GM21737 (cell line): ENCODE results near the gene STMN3.

Experiments
- ATAC-seq: cut with Tn5 transposase; IDR thresholded peaks from one replicate; pipeline ENCODE4 v1.9.1; 2021; ENCODE audit warnings: mild to moderate bottlenecking, moderate library complexity; ENCODE audit not compliant: unreplicated experiment

STMN3 gene

GRCh38 chr20:63653041-63653973 lies at the start of gene STMN3:
TSS of gene STMN3 (minus strand) at chr20:63653424. CDS start at chr20:63653345, 79 bp downstream.
- ATAC-seq: no peak

- ATAC-seq: no peak
Observed at GRCh38 chr20:63702036-63702665, 48.9 kb upstream of the STMN3 start.

GRCh38 chr20:63701329-63702035 lies 48.3 kb upstream of the STMN3 start:
- ATAC-seq: no peak

- no peak for ATAC-seq
Observed at GRCh38 chr20:63701051-63701328, 47.8 kb upstream of the STMN3 start.

- ATAC-seq: no peak
Observed at GRCh38 chr20:63700199-63701050, 47.2 kb upstream of the STMN3 start.

- ATAC-seq: no peak
Observed at GRCh38 chr20:63699466-63700198, 46.4 kb upstream of the STMN3 start.

GRCh38 chr20:63698739-63699465 lies 45.7 kb upstream of the STMN3 start:
- ATAC-seq: no peak

- ATAC-seq: no peak
Observed at GRCh38 chr20:63697868-63698545, 44.8 kb upstream of the STMN3 start.

GRCh38 chr20:63697357-63697867 lies 44.2 kb upstream of the STMN3 start:
- ATAC-seq: no peak

- ATAC-seq: no peak
Observed at GRCh38 chr20:63696628-63697356, 43.6 kb upstream of the STMN3 start, which contains the start of gene TNFRSF6B. TSS of gene TNFRSF6B (plus strand) at chr20:63696652. CDS start at chr20:63696768, 116 bp downstream.

GRCh38 chr20:63696306-63696627 lies 43.0 kb upstream of the STMN3 start:
- ATAC-seq: no peak

- no peak for ATAC-seq
Observed at GRCh38 chr20:63695424-63696305, 42.4 kb upstream of the STMN3 start.

GRCh38 chr20:63694584-63695423 lies 41.6 kb upstream of the STMN3 start:
- ATAC-seq: no peak

- no peak for ATAC-seq
Observed at GRCh38 chr20:63693733-63694583, 40.7 kb upstream of the STMN3 start.

GRCh38 chr20:63693083-63693732 lies 40.0 kb upstream of the STMN3 start:
- no peak for ATAC-seq
